Retinal pigment epithelial cell (primary cell): ENCODE data around the gene CUL3.

Source experiments
- DNase-seq: peaks from one replicate; pipeline ENCODE4 v3.0.0-alpha.2; 2010; ENCODE audit warnings: low read depth
- H3K4me3 ChIP-seq: 2 replicates; pipeline ENCODE4 v1.5.1; 2011; ENCODE audit warnings: mild to moderate bottlenecking, low read length, control low read depth, moderate library complexity
- TF ChIP-seq, protein P1 (sequence below): conservative IDR thresholded peaks from 2 replicates; pipeline ENCODE4 v1.5.1; 2011; ENCODE audit warnings: low read depth, low read length, control low read depth, inconsistent platforms

Gene CUL3

DNA sequence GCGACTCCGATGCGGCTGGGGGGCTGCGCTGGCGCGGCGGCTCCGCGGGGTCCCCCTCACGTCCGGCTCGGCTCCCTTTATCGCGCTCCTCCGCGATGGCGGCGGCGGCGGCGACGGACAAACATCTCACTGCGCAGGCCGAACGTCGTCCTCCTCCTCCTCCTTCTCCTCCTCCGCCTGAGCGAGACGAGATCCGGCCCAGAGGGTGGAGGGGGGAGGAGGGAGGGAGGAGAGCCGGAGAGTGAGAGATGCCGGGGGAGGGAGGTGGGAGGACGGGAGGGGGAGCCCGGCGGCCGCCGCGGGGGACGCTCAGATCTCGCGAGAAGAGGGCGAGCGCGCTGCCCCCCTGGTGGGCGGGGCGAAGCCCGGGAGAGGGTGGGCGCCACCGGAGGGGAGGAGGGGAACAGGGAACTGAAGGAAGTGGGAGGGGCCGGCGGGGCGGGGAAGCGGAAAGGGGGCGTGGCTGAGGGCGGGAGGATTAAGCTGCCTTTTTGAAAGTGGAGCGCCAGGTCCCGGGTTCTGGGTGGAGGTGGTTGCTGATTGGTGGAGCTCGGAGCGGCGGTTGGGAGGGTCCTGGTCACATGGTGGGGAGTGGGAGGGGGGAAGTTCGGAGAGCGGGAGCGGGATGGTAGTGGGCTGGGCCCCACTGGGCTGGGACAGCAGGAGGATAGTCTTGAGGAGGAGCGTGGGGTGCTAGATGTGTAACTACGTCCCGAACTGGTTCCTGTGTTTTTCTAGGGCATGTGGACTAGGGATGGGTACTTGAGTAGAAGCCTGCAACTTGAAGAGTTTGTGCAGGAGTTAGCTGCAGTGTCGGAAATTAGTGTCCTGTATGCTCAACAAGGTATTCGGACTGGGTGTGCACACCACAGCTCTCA, at the start of gene CUL3:
TSS of gene CUL3 (minus strand) at position 153 of the 878 bp plus-strand sequence. CDS start 354 bp downstream, outside the sequence.
- TF ChIP-seq, protein P1, sequence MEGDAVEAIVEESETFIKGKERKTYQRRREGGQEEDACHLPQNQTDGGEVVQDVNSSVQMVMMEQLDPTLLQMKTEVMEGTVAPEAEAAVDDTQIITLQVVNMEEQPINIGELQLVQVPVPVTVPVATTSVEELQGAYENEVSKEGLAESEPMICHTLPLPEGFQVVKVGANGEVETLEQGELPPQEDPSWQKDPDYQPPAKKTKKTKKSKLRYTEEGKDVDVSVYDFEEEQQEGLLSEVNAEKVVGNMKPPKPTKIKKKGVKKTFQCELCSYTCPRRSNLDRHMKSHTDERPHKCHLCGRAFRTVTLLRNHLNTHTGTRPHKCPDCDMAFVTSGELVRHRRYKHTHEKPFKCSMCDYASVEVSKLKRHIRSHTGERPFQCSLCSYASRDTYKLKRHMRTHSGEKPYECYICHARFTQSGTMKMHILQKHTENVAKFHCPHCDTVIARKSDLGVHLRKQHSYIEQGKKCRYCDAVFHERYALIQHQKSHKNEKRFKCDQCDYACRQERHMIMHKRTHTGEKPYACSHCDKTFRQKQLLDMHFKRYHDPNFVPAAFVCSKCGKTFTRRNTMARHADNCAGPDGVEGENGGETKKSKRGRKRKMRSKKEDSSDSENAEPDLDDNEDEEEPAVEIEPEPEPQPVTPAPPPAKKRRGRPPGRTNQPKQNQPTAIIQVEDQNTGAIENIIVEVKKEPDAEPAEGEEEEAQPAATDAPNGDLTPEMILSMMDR: no peak
- DNase-seq: peak; percentile 89
- peak within 1 kb of the TSS; percentile 96 for H3K4me3 ChIP-seq

DNA sequence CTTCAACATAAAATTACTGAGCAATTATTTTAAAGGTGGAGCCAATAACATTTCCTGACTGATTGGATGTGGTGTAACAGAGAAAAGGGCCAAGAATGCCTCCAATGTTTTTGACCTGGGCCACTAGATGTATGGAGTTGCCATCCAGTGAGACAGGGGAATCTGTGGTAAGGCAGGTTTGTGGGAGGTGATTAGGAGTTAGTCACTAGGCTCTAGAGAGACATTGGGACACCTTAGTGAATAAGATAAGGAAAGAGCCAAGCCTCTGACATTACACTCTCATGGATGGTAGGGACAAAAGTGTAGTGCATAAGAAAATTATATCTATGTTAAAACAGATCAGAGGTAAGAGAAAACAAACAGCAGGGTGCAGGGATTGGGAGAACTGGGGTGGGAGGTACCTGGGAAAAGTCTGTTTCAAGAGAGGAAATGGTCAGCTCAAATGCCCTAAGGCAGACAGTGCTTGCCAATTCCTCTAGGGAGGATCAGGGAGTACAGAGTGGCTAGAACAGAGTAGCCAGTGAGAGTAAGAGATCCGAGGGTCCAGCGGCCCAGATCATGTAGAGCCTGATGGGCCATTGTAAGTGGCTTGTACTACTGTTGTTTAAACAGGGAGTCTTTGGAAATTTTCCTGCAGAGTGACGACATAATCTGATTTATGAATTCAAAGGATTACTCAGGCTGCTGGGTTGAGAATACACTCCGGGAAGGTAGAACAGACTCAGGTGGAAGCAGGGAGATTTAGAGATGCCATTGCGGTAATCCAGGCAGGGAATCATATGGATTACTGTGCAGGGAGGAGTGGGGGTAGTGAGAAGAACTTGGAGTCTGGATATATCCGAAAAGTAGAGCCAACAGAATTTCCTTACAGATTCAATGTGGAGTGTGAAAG, 45.7 kb upstream of the CUL3 start:
- TF ChIP-seq, protein P1: no peak
- no peak overlapping the region for H3K4me3 ChIP-seq
- DNase-seq: peak; percentile 18

DNA sequence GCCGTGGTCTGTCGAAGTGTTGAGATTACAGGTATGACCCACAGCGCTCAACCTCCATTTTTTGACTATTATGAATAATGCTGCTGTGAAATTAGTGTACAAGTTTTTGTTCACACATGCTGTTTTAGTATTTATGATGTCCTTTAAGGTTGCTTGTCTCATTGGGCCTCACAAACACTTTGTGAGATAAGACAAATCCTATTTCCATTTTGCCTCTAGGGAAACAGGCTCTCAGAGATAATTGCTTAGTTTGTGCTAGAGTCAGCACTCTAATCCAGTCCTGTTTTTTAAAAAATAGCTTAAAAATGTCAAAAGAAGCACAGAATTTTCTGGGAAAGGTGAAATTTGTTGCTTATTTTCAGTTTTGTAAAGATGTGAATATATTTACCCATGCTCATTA, 43.3 kb upstream of the CUL3 start:
- DNase-seq: no peak
- TF ChIP-seq, protein P1: no peak
- H3K4me3 ChIP-seq: no peak overlapping the region

DNA sequence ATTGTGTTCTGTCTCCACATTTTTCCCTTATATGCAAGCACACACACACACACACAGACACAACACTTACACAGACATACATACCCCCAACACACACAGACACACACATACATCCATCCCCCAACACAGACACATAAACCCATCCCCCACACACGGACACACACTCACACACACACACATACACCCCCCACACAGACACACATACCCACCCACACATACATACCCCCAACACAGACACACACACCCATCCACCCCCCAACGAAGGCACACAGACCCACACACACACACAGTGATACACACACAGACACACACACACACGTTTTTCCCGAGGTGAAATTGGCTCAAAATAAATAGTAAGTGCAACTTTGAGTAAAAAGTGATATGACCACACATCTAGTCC, 41.6 kb upstream of the CUL3 start:
- TF ChIP-seq, protein P1: no peak
- no peak for DNase-seq
- no peak overlapping the region for H3K4me3 ChIP-seq

DNA sequence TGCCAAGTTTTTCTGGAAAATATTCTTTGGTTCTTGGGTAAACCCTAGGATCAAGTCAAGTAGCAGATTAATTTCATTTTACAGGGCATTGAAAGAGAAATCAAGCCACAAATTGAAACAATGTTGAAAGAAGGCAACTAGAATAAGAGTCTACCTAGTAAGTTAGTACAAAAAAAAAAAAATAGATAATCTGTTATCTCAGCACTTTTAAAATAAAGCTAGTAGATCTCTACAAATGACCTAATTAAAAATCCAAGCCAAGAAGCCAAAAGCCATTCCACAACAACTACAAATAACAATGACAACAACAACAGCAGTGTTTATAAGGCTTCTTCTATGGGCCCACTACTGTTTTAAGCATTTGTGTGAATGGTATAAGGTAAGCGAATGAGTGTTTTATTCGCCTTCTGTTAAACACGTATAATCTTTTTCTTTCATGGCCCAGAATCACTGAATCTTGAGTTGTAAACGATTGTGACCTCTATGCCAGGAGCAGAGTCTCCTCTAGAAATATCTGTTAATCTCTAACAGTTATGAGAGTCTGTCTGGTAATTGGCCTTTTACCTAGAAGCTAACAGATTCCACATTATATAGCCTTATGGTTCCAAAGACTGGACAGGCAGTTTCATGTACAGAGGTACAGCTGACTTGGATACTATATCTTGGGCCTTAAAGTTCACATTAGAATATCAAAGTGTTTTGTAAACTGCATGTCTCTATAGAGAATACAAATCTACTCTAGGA, 28.6 kb upstream of the CUL3 start:
- no peak overlapping the region for H3K4me3 ChIP-seq
- DNase-seq: no peak
- TF ChIP-seq, protein P1: no peak

DNA sequence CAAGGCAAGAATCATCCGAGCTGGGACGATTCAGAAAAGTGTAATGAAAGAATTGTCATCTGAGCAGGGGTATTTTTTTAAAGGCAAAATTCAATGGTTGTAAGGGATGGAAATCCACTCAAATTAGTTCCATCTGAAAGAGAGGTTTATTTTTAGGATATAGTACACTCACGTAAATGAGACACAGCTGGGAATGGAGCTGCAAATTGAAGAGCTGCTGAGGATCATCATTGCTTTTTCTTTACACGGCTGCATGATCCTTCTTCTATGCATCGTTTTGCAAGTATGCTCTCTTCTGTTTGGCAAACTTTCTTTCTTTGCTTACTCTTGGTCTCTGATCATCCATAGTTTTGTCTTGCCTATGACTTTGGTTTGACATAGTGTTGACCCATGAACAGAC, 27.4 kb upstream of the CUL3 start:
- no peak for DNase-seq
- no peak overlapping the region for H3K4me3 ChIP-seq
- TF ChIP-seq, protein P1: no peak
